Umbilical cord (tissue), 2 donors: ENCODE measurements around the gene MXRA8. TPM values are rescaled to one million over a fixed set of nuclear protein-coding genes. Genes with fewer than 3 reads are reported as not detected.
"Not testable (repeated sequence)": the region's sequence is repeated elsewhere in the genome, so short reads cannot be mapped to it uniquely, and the experiment has no call there.

ENCODE experiments used
- DNase-seq: peaks from one replicate; pipeline ENCODE4 v3.0.0-alpha.2; 2015; ENCODE audit warnings: low spot score
- total RNA-seq: library from RNA; depleted of rRNA; stranded (reverse); fragments of >200 nt; gene quantifications from one replicate; pipeline ENCODE4 v1.2.3, GENCODE V29; 2014; ENCODE audit warnings: low replicate concordance; ENCODE audit not compliant: insufficient read depth

Gene MXRA8
- total RNA-seq, 1 donor from 2014 or later: 196 TPM

DNA sequence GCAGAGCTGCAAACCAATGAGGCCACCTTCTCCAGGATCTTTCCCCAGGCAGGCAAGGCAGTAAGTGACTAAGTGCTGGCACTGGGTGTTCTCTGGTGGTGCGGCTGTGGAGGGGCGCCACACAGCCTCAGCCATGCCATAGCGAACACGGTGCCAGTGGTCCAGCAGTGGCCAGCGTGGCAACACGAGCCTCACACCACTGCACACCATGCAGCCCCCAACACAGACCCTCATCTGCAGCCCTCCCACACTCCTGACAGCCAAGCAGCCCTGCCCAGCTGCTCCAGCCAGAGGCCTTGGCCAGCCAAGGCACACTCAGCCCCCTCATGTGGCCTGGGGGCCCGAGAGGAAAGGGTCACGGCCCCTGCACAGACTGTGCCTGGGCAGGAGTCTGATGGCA lies 36.9 kb downstream of the MXRA8 start:
- DNase-seq: no peak

DNA sequence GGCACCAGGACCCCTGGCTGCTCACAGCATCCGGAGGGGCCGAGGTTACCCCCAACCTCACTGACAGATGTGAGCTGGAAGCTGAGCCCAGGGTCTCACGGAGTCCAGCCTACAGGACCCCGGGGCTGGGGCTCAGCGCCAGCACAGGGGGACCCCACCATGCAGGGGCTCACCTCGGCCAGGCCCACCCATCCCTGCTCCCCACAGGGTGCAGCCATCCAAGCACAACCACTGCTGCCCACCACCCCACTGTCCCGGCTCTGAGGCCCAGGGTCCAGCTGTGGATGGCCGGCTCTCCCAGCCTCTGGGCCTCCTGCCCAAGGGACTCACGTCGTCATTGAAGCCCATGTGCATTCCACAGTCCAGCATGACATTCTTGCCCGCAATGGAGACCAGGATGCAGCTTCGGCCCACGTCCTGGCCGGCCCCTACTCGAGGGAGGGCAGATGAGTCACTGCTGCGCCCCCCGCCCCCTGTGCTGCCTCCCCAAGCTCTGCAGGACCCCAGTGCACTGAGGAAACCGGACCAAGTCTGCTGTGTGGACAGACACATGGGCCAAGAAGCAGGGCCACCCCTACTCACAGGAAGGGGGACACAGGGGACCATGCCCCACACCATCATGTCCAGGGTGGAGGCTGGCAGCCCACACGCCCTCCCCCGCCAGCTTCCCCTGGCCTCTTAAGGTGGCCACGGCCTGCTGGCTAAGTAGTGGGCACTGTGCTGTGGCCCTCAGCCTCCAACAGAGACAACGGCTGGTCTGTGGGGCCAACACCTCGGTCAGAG lies 37.5 kb downstream of the MXRA8 start:
- DNase-seq: no peak

DNA sequence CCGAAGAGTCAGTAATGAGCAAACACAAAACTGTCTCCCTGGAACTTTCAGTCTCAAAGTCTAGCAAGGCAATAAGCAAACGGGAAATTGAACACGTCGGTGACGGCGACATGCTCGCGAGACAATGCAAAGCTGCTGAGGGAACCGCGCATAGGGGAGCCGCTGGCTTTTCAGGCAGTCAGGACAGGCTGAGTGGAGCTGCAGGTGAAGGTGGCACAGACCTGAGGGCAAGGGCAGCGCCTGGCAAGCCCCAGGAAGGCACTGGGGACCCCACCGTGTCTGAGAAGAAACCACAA lies 38.8 kb downstream of the MXRA8 start:
- DNase-seq: no peak

DNA sequence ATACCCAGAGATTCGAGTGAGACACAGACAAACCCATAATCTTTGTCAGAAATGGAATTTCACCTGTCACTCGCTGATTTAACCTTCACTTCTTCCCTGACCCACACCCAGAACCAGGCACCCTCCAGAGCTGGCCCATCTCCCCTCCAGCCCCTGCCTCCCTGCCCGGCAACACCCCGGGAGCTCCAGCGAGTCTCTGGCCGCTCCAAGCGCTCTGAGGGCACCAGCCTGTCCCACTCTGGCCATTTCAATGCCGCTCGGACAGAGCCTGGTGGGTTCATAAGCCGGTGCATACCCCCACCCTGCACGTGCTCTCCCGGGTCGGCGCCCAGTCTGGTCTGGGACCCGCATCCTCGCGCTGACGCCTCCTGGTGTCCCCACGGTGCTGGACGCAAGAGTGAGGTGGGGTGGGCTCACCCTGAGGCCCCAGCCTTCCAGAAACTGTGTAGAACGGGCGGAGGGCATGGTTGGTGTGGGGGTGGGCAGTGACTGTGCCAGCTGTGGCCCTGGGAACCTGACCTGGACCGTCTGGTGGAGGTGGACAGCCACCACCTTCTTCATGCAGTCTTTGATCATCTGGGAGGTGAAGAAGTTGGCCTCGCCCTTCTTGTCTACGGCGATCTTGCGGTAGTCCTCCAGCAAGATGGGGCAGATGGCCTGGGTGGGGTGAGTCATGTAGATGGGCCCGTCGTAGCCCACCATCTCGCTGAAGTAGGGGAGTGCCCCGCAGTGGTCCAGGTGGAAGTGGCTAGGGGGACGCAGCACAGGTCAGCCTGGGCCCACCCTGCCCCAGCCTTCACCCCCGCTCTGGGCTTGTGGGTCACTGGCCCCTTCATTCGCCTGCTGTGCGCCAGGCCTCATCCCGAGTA lies 39.3 kb downstream of the MXRA8 start:
- no peak for DNase-seq

DNA sequence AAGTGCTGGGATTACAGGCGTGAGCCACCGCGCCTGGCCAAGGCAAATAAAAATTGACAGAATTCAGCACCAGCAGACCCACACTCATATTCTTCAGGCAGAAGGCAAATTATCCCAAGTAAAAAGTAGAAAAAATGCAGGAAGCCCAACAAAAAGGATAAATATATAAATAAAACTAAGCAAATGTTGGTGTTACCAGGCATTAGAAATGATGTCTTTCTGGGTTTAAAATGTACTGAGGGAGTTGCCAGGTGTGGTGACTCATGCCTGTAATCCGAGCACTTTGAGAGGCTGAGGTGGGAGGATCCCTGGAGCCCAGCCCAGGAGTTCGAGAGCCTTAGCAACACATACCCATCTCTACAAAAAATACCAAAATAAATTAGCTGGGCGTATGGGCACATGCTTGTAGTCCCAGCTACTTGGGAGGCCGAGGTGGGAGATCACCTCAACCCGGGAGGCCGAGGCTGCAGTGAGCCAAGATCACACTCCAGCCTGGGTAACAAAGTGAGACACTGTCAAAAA lies 40.2 kb downstream of the MXRA8 start:
- peak; percentile 90 for DNase-seq

DNA sequence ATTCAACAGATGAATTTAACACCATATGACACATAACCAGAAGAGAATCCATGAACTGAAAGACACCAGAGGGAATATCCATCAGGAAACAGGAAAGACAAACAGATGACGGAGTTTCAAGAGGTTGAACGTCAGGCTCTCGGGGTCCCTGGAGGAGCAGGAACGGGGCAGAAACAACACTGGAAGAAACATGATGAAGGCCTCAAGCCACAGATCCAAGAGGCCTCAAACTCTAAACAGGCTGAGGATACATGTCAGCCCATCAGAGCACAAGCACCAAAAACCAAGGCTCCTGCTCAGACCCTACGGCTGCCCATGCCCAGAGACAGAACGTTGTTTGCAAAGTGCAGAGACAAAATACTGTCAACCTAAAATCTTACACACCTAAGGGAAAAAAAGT lies 40.9 kb downstream of the MXRA8 start:
- no peak for DNase-seq

DNA sequence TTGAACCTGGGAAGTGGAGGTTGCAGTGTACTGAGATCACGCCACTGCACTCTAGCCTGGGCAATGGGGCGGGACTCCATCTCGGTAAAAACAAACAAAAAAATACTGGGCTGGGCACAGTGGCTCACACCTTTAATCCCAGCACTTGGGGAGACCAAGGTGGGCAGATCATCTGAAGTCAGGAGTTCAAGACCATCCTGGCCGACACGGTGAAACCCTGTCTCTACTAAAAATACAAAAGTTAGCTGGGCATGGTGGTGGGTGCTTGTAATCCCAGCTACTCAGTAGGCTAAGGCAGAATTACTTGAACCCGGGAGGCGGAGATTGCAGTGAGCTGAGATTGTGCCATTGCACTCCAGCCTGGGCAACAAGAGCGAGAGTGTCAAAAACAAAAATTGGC lies 42.2 kb downstream of the MXRA8 start:
- not testable (repeated sequence) for DNase-seq

DNA sequence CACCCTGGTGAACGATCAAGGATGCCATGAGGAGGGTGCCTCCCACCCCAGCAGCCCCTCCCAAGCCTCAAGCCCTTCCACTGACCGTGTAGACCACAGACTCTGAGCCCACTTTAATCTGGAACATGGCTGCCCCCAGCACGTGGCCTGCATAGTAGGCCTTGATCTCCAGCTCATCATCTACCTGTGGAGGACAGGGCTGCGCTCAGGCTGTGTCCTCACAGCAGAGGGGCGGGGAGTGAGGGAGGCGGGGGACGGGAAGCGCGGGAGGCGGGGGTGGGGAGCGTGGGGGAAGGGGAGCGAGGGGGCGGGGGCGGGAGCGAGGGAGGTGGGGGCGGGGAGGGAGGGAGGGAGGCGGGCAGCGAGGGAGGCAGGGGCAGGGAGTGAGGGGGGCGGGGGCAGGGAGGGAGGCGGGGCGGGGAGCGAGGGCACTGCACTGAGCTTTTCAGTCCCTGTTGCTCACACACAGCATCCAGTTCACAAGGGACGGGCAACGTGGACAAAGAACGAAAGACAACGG lies 42.9 kb downstream of the MXRA8 start:
- DNase-seq: no peak

DNA sequence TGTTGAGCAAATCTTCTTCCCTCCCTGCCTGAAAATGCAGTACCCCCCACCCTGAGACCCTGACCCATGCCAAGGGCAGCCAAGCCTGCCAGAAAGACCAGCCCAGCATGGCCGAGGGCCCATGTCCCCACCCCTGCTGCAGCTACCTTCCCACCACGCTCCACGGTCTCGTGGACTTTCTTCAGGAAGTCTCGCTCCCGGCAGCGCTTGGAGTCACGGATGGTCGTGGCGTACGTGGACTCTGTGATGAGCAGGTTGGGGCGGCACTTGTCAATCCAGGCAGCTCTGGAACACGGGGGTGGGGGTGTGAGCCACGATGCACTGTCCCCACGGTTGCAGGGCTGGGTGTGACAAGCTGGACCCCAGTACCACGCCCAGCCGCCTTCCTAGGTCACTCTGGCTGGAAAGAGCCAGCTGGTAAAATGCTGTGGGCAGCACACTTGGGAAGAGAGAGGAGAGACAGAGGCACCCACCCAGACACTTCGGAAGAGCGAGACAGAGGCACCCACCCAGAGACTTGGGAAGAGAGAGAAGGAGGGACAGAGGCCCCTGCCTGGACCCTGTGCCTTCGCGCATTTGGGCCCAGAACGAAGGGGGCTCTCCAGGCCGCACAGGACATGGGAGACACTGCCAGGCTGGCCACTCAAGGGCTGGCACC lies 43.5 kb downstream of the MXRA8 start:
- DNase-seq: no peak

DNA sequence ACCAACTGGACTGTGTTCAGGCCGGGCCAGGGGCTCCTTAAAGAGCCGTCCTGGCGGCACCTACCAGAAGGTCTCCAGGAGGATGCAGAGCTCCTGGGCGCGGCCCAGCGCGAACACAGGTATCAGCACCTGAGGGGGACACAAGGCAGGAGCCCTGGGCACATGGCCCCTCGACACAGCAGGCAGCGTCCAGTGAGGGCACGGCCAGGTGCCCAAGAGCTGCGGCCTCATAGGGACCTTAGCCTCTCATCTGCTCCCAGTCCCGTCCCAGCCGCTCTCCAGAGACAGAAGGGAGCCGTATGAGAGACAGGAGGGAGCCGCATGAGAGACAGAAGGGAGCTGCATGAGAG lies 44.1 kb downstream of the MXRA8 start:
- no peak for DNase-seq

DNA sequence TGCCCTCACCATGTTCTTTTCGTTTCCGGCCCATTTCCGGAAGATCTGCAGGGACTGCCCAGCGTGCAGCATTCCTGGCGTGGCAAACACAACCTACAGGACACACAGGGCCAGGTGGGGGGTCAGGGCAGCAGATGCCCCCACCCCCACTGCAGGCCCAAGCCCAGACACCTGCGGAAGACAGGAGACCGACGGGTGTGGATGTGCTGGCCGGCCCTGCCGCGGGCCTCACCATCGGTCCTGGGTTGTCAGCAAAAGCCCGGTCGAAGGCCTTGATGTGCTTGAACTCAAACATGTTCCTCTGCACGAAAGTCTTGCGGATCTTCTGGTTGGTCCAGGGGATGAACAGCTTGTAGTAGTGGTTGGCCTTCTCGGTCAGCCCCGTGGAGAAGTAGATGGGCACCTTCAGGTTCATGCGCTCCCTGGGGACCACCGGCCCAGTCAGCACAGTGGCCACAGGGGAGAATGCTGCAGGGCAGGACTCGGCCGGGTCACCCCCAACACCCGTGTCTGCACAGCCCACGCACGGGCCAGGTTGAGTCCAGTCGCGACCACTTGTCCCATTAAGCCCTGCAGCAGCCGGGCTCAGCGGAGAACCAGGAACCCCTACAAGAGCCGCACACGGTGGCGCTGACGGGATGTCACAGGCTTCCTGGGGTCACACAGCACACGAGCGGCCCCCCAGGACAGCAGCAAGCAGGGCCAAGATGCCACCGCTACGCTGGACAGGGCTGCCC lies 44.7 kb downstream of the MXRA8 start:
- no peak for DNase-seq

DNA sequence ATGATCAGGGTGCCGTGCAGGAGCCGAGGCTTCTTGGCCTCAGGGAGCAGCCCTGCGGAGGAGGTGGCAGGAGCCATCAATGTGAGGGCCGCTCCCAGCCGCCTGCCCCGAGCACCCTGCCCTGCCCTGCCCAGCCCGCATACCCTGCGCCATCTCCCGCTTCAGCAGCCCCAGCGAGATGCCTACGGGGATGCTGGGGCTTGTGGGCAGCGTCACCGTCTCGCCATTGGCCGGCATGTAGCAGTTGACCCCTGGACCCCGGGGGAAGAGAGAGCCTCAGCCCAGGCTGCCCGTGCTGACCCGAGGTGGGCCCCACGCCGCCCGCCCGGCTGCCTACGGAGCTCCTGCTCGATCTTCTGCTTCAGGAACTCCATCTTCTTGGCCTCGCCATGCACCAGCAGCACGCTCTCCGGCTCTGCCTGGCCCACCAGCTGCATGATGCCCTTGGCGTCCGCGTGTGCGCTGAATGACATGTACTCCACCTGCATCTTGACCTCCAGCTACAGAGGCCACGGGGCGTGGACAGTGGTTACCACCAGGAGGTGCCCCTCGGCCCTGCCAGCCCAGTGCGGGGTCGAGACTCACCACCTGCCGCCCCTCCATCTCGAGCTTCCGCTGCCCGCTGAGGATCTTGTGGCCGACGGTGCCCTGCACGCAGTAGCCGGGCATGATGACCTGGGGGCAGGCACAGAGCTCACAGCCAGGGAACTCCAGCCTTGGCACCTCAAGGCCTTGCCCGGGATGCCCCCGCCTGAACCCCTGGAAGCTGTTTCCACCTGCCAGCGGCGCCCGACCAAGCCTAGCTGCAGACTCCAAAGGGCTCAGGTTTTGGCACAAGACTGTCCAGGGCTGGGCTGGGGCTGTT lies 45.7 kb downstream of the MXRA8 start:
- DNase-seq: no peak

DNA sequence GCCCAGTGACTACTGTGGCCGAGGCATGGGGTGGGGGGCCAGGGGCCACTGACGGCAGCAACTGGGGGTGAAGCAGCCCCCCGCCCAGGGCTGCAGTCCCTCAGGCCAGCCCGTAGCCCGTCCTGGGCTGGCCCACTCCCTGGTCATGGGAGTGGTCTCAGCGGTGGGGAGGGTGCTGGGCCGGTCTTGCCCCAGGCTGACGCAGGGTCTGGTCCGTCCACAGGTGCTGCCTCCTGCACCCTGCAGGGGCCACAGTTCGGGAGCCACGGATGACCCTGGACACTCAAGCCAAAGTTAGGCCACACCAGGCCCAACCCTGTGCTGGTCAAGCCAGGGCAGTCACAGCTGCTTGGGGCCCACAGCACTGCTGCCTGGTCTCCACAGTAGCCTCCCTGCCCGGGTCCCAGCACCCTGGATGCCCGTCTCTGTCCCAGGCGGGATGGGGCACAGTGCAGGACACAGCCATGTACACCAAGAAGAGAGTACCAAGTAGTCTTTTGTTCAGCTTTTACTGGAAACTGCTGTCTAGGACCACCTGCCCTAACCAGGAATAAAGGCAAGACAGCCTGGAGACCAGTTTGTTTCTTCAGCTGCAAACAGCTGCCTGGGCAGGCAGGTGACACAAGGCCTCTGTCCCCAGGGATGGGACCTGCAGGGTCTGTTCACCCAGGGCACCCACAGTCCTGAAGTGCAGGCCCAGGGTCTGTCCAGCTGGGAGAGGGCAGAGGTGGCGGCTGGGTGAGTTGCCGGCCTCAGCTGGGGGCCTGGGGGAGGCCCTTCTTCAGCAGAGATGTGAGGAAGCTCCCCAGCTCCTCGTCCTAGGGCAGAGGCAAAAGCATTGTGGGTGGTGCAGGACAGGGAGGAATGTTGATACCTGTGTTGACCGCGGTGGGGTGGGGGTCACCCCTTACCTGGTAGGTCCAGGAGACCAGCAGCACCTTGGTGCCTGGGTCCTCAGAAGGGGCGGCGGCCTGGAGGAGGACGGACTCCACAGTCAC lies 46.9 kb downstream of the MXRA8 start:
- no peak for DNase-seq

DNA sequence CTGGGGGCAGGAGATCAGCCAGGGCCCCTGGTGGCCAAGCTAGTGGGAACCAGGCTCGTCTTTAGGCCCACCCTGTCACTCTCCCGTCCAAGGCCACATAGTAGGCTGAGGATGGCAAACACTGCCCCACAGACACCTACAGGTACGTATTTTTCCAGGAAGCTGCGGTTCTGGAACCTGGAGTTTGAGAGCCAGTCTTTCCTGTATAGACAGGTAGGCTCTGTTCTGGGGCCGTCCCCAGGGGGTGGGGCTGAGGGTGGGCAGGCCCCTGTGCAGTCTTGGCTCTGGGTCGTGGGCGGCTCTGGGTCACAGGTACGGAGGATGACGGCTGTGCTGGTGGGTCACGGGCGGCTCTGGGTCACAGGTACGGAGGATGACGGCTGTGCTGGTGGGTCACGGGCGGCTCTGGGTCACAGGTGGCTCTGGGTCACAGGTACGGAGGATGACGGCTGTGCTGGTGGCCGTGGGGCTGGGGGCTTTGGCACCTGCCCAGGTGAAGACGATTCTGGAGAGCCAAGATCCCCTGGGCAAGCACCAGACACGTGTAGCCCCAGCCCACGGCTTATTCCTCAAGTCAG lies 47.8 kb downstream of the MXRA8 start:
- no peak for DNase-seq

DNA sequence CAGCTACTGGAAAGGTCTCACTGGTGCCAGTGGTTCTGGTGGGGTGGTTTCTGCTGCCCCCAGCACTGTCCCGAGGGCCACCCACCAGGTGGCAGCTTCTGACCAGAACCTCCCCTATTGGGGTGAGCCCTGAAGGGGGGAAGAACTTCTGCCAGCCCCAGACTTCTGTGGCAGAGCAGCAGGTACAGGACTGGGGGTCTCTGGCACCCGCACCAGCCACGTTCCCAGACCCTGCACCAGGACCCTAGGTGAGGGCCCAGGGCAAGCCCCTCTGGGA lies 48.3 kb downstream of the MXRA8 start:
- DNase-seq: no peak

DNA sequence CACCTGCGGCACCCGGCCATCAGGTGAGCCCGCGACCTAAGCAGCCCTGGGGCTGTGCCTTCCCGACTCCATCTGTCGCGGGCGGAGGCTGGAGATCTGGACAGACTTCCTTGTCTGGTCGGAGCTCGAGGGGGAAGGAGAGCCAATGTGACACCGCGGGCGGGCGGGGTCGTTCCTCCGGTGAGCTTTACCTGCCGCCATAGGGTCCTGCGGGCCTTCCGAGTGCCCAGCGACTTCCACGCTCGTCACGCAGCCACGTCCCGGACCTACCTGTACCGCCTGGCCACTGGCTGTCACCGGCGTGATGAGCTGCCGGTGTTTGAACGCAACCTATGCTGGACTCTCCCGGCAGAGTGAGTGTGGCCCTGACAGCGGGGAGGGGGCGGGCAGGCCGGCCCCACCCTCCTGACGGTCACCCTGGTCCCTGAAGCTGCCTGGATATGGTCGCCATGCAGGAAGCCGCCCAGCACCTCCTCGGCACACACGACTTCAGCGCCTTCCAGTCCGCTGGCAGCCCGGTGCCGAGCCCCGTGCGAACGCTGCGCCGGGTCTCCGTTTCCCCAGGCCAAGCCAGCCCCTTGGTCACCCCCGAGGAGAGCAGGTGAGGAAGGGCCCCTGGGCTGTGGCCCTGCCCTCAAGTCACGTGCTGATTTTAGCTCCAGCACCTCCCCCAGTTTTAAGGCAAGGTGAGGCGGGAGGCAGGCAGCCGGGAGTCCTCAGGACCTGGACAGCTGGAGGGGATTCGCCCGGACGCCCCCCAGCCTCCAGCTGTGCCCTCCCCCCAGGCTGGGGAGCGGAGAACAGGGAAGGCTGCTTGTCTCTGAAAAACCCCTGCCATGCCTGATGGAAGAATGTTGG lies 48.9 kb downstream of the MXRA8 start:
- DNase-seq: no peak

DNA sequence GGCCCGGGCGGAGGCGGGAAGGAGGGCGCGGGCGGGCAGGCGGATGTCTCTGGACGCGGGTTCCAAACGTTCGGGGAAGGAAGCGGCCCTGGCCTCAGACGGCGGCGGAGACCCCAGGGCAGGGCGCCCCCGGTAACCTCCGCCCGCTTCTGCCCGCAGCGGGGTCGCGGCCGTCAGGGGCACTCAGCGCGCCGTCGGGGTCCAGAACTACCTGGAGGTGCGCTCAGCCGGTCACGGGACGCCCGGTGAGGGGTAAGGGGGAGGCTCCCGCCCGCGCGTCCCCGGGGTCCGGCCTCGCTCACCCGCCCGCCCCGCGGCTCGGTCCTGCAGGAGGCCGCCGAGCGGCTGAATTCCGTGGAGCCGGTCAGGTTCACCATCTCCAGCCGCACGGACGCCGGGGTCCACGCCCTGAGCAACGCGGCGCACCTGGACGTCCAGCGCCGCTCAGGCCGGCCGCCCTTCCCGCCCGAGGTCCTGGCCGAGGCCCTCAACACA lies 49.6 kb downstream of the MXRA8 start:
- DNase-seq: peak; percentile 31
